Measurements from ENCODE around the gene SLC6A13.
"Not testable (repeated sequence)": the region's sequence is repeated elsewhere in the genome, so short reads cannot be mapped to it uniquely, and the experiment has no call there.

DNA sequence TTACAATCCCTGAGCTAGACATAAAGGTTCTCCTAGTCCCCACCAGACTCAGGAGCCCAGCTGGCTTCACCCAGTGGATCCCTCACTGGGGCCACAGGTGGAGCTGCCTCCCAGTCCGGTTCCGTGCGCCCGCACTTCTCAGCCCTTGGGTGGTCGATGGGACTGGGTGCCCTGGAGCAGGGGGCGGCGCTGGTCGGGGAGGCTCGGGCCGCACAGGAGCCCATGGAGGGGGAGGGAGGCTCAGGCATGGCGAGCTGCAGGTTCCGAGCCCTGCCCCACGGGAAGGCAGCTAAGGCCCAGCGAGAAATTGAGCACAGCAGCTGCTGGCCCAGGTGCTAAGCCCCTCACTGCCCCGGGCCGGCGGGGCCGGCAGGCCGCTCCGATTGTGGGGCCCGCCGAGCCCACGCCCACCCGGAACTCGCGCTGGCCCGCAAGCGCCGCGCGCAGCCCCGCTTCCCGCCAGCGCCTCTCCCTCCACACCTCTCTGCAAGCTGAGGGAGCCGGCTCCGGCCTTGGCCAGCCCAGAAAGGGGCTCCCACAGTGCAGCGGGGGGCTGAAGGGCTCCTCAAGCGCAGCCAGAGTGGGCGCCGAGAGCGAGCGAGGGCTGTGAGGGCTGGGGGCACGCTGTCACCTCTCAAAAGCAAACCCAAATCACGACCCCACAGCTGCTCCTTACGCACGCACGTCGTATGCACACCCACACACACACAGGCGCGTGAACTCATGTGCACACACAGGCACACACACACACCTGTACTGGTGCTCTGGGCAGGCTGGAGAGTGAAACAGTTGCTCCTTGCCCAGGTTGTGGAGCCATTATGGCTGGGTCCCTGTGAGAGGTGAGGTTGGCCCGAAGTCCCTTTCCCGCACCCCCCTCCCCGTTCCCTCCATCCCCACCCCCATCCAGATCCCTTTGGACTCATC is 74.4 kb downstream of the SLC6A13 start:
- TF ChIP-seq, protein P1, sequence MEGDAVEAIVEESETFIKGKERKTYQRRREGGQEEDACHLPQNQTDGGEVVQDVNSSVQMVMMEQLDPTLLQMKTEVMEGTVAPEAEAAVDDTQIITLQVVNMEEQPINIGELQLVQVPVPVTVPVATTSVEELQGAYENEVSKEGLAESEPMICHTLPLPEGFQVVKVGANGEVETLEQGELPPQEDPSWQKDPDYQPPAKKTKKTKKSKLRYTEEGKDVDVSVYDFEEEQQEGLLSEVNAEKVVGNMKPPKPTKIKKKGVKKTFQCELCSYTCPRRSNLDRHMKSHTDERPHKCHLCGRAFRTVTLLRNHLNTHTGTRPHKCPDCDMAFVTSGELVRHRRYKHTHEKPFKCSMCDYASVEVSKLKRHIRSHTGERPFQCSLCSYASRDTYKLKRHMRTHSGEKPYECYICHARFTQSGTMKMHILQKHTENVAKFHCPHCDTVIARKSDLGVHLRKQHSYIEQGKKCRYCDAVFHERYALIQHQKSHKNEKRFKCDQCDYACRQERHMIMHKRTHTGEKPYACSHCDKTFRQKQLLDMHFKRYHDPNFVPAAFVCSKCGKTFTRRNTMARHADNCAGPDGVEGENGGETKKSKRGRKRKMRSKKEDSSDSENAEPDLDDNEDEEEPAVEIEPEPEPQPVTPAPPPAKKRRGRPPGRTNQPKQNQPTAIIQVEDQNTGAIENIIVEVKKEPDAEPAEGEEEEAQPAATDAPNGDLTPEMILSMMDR (IDR thresholded peaks at IDR 0.05; ENCODE audit: borderline replicate concordance, extremely low read depth, low read length, poor library complexity, severe bottlenecking), result not testable (repeated sequence)
- not testable (repeated sequence) for TF ChIP-seq EZH2 (IDR thresholded peaks at IDR 0.05; ENCODE audit: borderline replicate concordance, low read depth, low read length, severe bottlenecking)
